Natural killer cell (primary cell): Measurements from ENCODE around the gene MROH7. TPM values are rescaled to one million over a fixed set of nuclear protein-coding genes. Genes with fewer than 3 reads are reported as not detected.

Experiments used
- ATAC-seq, 3 donors: fragments of 150-1000 bp in 2 of 3; fragments of 200-7000 bp in 1 of 3; cut with Tn5 transposase; 1 replicate in 1 of 3; 2 replicates in 2 of 3; pipeline ENCODE4 v1.10.0; 2021; ENCODE audit warnings: mild to moderate bottlenecking in 2 of 3, moderate library complexity in 2 of 3
- DNase-seq, 2 donors: peaks; one replicate each; pipeline versions ENCODE4 v3.0.0 to v3.0.0-alpha.2; 2013 to 2021; ENCODE audit warnings: mixed read lengths in 1 of 2
- H3K27ac ChIP-seq: one replicate; pipeline ENCODE4 v1.5.1; 2013; ENCODE audit warnings: mild to moderate bottlenecking, low read length
- H3K27me3 ChIP-seq: one replicate; pipeline ENCODE4 v1.6.1; 2013; ENCODE audit warnings: low read length; ENCODE audit not compliant: control insufficient read depth, insufficient read depth
- H3K36me3 ChIP-seq: one replicate; pipeline ENCODE4 v1.6.1; 2013; ENCODE audit warnings: low read length; ENCODE audit not compliant: control insufficient read depth, insufficient read depth
- H3K4me1 ChIP-seq: one replicate; pipeline ENCODE4 v1.6.1; 2013; ENCODE audit warnings: low read length; ENCODE audit not compliant: control insufficient read depth, insufficient read depth
- H3K4me3 ChIP-seq: one replicate; pipeline ENCODE4 v1.5.1; 2013; ENCODE audit warnings: low read length
- H3K9me3 ChIP-seq: one replicate; pipeline ENCODE4 v1.6.1; 2013; ENCODE audit warnings: low read length; ENCODE audit not compliant: control insufficient read depth, insufficient read depth
- H3K27ac Mint-ChIP-seq, 2 donors: one replicate each; pipeline ENCODE4 v1.8.0; 2022; ENCODE audit warnings: mild to moderate bottlenecking in 2 of 2, mixed read lengths in 2 of 2, moderate library complexity in 1 of 2
- H3K27me3 Mint-ChIP-seq, 2 donors: one replicate each; pipeline ENCODE4 v1.8.0; 2022; ENCODE audit warnings: low read depth in 2 of 2, mixed read lengths in 2 of 2
- H3K36me3 Mint-ChIP-seq: one replicate; pipeline ENCODE4 v1.8.0; 2022; ENCODE audit warnings: mixed read lengths
- H3K4me1 Mint-ChIP-seq, 2 donors: one replicate each; pipeline ENCODE4 v1.8.0; 2022; ENCODE audit warnings: mixed read lengths in 2 of 2
- H3K4me3 Mint-ChIP-seq: one replicate; pipeline ENCODE4 v1.8.0; 2022; ENCODE audit warnings: mild to moderate bottlenecking, moderate library complexity, mixed read lengths
- H3K9me3 Mint-ChIP-seq, 2 donors: one replicate each; pipeline ENCODE4 v1.8.0; 2022; ENCODE audit warnings: mixed read lengths in 2 of 2
- WGBS: methylation state at CpG from one replicate; pipeline ENCODE4 v1.1.7; 2013; ENCODE audit warnings: missing lambda C conversion rate; ENCODE audit not compliant: insufficient coverage; 5-methylcytosine and 5-hydroxymethylcytosine counted together
- intact Hi-C: fragments of 100-400 bp; cut with micrococcal nuclease; formaldehyde crosslinking; loops from one replicate; pipeline ENCODE4 v1.14.2; 2022
- total RNA-seq, 4 donors: library from RNA; stranded (reverse); fragments of 120-200 nt in 1 of 4; gene quantifications; one replicate each; pipeline versions ENCODE4 v1.2.3 to v1.2.4, GENCODE V29; 2013 to 2022
- TF ChIP-seq, protein P1 (sequence below): fragments of 200-600 bp; IDR thresholded peaks from one replicate; pipeline ENCODE4 v1.8.0; 2022; ENCODE audit warnings: antibody characterized with exemption

MROH7 gene
- total RNA-seq = under 1 TPM; 0.16 to 0.88 (median 0.33) TPM
- total RNA-seq (2013) = 0.47 TPM

DNA sequence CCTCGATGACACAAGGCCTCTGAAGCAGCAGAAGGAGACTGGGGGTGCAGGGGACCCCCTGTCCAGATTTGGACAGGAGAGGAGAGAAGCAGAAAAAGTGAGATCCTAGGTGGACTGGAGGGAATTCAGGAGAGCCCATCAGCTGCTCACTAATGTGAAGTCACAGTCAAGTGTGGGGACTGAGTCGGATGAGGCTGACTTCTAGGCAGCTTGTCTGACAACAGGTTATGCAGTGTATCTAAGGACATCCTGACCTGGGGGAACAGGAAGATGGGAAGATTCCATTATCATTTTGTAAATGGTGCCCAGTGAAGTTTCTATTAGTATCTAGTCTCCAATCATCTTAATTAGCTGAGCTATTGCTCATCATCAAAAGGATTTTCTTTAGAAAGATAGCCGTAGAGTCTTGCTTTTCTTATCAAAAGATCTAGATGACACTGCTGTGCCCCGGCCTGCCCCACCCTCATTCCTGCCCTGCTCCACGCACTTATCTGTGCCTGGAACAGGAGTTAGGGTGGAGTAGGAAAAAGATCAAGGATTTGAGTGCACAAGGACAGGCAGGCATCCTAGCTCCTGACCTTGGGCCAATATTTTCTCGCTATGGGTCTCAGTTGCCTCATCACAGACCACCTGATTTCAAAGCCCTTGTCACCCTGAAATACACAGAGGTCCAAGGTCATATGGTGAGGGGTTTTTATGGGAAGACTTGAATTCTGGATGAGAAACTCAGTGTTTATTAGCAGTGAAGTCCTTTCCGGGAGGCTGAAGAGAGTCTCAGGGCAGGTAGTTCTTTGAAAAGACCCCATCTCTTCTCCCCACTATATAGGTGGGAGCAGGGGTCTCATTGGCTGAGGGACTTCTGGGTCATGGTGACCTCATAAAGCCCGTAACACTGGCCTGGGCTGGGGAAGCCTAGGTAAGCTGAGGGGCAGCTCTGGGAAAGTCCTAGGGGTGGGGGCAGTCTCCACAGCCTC is at the start of gene MROH7:
TSS of gene MROH7 (plus strand) at position 924 of the 974 bp plus-strand sequence. CDS start 11,141 bp downstream, outside the sequence.
- ATAC-seq = no peak
- no peak within 1 kb of the TSS for H3K4me3 Mint-ChIP-seq
- H3K9me3 Mint-ChIP-seq = peaks cover 3 to 4% of the 10 kb centered on the region in 2 donors
- H3K27me3 Mint-ChIP-seq = peaks cover 6 to 12% of the 10 kb centered on the region in 2 donors
- Histone ChIP-seq H3K36me3 (no peaks in the 10 kb centered on the region), H3K27ac (no peak within 1 kb of the TSS), H3K9me3 (peaks cover 13% of the 10 kb centered on the region), H3K27me3 (no peaks in the 10 kb centered on the region), H3K4me3 (no peak within 1 kb of the TSS), H3K4me1 (no peaks in the 10 kb centered on the region)
- H3K27ac Mint-ChIP-seq = no peak within 1 kb of the TSS
- H3K4me1 Mint-ChIP-seq = no peaks in the 10 kb centered on the region
- WGBS = 75% methylated on average over 7 of the region's 8 CpGs
- no peak for DNase-seq
- TF ChIP-seq, protein P1, sequence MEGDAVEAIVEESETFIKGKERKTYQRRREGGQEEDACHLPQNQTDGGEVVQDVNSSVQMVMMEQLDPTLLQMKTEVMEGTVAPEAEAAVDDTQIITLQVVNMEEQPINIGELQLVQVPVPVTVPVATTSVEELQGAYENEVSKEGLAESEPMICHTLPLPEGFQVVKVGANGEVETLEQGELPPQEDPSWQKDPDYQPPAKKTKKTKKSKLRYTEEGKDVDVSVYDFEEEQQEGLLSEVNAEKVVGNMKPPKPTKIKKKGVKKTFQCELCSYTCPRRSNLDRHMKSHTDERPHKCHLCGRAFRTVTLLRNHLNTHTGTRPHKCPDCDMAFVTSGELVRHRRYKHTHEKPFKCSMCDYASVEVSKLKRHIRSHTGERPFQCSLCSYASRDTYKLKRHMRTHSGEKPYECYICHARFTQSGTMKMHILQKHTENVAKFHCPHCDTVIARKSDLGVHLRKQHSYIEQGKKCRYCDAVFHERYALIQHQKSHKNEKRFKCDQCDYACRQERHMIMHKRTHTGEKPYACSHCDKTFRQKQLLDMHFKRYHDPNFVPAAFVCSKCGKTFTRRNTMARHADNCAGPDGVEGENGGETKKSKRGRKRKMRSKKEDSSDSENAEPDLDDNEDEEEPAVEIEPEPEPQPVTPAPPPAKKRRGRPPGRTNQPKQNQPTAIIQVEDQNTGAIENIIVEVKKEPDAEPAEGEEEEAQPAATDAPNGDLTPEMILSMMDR = no peak
- no peaks in the 10 kb centered on the region for H3K36me3 Mint-ChIP-seq
- intact Hi-C loops = no loop called here

DNA sequence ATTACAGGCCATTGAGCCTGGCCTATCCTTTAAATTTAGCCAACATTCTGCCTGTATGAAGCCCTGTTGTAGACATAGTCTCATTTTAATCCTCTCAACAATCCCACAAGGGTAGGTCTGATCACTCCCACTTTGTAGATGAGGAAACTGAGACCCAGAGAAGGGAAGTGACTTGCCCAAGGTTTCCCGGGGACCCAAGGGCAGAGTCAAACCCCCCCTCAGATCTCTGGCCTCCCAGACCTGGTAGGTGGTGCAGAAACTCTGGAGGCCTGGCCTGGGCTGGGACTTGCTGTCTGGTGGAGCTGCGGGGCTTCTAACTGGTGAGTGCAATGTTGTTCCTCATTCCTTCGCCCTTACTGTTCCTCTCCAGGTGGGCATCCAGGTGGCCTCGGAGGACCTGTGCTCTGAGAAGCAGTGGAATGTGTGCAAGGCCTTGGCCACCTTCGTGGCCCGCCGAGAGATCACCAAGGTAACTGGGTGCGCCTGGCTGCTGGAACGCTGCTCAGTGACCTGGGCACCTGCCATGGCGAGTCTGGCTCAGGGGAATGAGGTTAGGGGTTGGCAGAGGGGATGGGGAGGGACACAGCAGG is 47.9 kb upstream of the MROH7 start:
- 93% methylated on average over 10 of the region's 10 CpGs for WGBS
- no peak for ATAC-seq
- no peak for DNase-seq
- H3K27me3 Mint-ChIP-seq = no peaks in the 10 kb centered on the region
- peaks cover 0 to under 1% of the 10 kb centered on the region in 2 donors for H3K4me1 Mint-ChIP-seq
- H3K9me3 Mint-ChIP-seq = no peaks in the 10 kb centered on the region
- no peaks in the 10 kb centered on the region for H3K27me3 ChIP-seq
- H3K9me3 ChIP-seq = no peaks in the 10 kb centered on the region
- no peak overlapping the region for H3K27ac Mint-ChIP-seq
- H3K4me3 ChIP-seq = no peak overlapping the region
- intact Hi-C loops = no loop called here
- H3K4me3 Mint-ChIP-seq = no peak overlapping the region
- H3K27ac ChIP-seq = no peak overlapping the region
- TF ChIP-seq, protein P1 = no peak
- no peaks in the 10 kb centered on the region for H3K36me3 ChIP-seq
- H3K36me3 Mint-ChIP-seq = no peaks in the 10 kb centered on the region
- H3K4me1 ChIP-seq = no peaks in the 10 kb centered on the region

DNA sequence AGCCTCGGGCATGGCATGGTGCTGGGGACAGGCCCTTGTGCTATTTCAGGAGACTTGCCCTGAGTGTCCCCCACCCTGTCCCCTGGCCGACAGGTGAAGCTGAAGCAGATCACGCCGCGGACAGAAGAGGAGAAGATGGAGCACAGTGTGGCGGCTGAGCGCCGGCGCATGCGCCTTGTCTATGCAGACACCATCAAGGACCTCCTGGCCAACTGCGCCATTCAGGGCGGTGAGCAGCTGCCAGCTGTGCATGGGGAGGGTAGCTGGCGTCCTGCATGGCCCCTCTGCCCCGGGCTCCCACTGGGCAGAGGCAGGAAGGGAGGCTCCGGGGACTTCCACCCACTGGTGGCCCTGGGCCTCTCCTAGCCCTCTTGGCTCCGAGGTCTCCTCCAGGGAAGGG is 47.1 kb upstream of the MROH7 start:
- no peak overlapping the region for H3K4me3 Mint-ChIP-seq
- intact Hi-C loops = no loop called here
- H3K36me3 Mint-ChIP-seq = no peaks in the 10 kb centered on the region
- Histone ChIP-seq H3K36me3 (no peaks in the 10 kb centered on the region), H3K27ac (no peak overlapping the region), H3K4me1 (no peaks in the 10 kb centered on the region), H3K9me3 (no peaks in the 10 kb centered on the region), H3K4me3 (no peak overlapping the region), H3K27me3 (no peaks in the 10 kb centered on the region)
- no peaks in the 10 kb centered on the region for H3K9me3 Mint-ChIP-seq
- H3K4me1 Mint-ChIP-seq = no peaks in the 10 kb centered on the region
- no peak for ATAC-seq
- TF ChIP-seq, protein P1 = no peak
- no peak overlapping the region for H3K27ac Mint-ChIP-seq
- DNase-seq = no peak
- no peaks in the 10 kb centered on the region for H3K27me3 Mint-ChIP-seq
- WGBS = 91% methylated on average over 15 of the region's 16 CpGs
